ENCODE data around the gene LPAR1. TPM values are rescaled to one million over a fixed set of nuclear protein-coding genes. Genes with fewer than 3 reads are reported as not detected.
"Not testable (repeated sequence)": the region's sequence is repeated elsewhere in the genome, so short reads cannot be mapped to it uniquely, and the experiment has no call there.

LPAR1 gene
- total RNA-seq, 4 donors from 2014 or later = 21.9 to 55.0 (median 25.9) TPM

GRCh38 chr9:110835859-110836271 lies 202.4 kb downstream of the LPAR1 start:
- intact Hi-C loops (cut with DNase I; ENCODE audit: low total_unique reads) = no loop called here
- 60 to 70% methylated on average over 1 of the region's 1 CpG for WGBS, 2 donors
- H3K4me3 ChIP-seq (ENCODE audit: low read depth, poor library complexity, severe bottlenecking) = no peak overlapping the region
- DNase-seq (ENCODE audit: low spot score in 2 of 2) = no peak
- TF ChIP-seq CTCF (IDR thresholded peaks at IDR 0.05) = no peak
- TF ChIP-seq POLR2A (IDR thresholded peaks at IDR 0.05) = no peak

- intact Hi-C loops (cut with DNase I; ENCODE audit: low total_unique reads) = no loop called here
- no peak for DNase-seq (ENCODE audit: low spot score in 2 of 2)
Observed at GRCh38 chr9:110835404-110835803, 202.9 kb downstream of the LPAR1 start.

GRCh38 chr9:110832926-110833325 lies 205.3 kb downstream of the LPAR1 start:
- H3K4me3 ChIP-seq (ENCODE audit: low read depth, poor library complexity, severe bottlenecking) = no peak overlapping the region
- TF ChIP-seq POLR2A (IDR thresholded peaks at IDR 0.05) = no peak
- no peak for TF ChIP-seq CTCF (IDR thresholded peaks at IDR 0.05)
- DNase-seq (ENCODE audit: low spot score in 2 of 2) = no peak
- 76% methylated on average over 3 of the region's 3 CpGs for WGBS, 2 donors
- intact Hi-C loops (cut with DNase I; ENCODE audit: low total_unique reads) = no loop called here

More at GRCh38 chr9:110835404-110835803, 202.9 kb downstream of the LPAR1 start:
- 31 to 51% methylated on average over 3 of the region's 3 CpGs for WGBS, 2 donors
- no peak overlapping the region for H3K4me3 ChIP-seq (ENCODE audit: low read depth, poor library complexity, severe bottlenecking)
- TF ChIP-seq CTCF (IDR thresholded peaks at IDR 0.05) (no peak), POLR2A (IDR thresholded peaks at IDR 0.05) (no peak)

GRCh38 chr9:110830495-110830894 lies 207.8 kb downstream of the LPAR1 start:
- no peak overlapping the region for H3K4me3 ChIP-seq (ENCODE audit: low read depth, poor library complexity, severe bottlenecking)
- intact Hi-C loops (cut with DNase I; ENCODE audit: low total_unique reads) = no loop called here
- TF ChIP-seq POLR2A (IDR thresholded peaks at IDR 0.05) (no peak), CTCF (IDR thresholded peaks at IDR 0.05) (no peak)
- 95 to 98% methylated on average over 21 of the region's 21 CpGs for WGBS, 2 donors
- no peak for DNase-seq (ENCODE audit: low spot score in 2 of 2)

GRCh38 chr9:110828264-110828663 lies 210.0 kb downstream of the LPAR1 start:
- TF ChIP-seq CTCF (IDR thresholded peaks at IDR 0.05) (no peak), POLR2A (IDR thresholded peaks at IDR 0.05) (no peak)
- peak in 1 of 2 donors; percentile 58 for DNase-seq (ENCODE audit: low spot score in 2 of 2)
- intact Hi-C loops (cut with DNase I; ENCODE audit: low total_unique reads) = no loop called here
- WGBS, 2 donors = 50 to 52% methylated on average over 3 of the region's 3 CpGs
- no peak overlapping the region for H3K4me3 ChIP-seq (ENCODE audit: low read depth, poor library complexity, severe bottlenecking)

DNA sequence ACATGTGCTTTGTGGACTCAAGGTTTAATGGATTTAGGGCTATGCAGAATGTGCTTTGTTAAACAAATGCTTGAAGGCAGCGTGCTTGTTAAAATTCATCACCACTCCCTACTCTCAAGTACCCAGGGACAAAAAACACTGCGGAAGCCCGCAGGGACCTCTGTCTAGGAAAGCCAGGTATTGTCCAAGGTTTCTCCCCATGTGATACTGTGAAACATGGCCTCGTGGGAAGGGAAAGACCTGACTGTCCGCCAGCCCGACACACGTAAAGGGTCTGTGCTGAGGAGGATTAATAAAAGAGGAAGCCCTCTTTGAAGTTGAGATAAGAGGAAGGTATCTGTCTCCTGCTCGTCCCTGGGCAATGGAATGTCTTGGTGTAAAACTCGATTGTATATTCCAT lies 211.9 kb downstream of the LPAR1 start:
- 71 to 74% methylated on average over 9 of the region's 9 CpGs for WGBS, 2 donors
- intact Hi-C loops (cut with DNase I; ENCODE audit: low total_unique reads); DNase-seq (ENCODE audit: low spot score in 2 of 2): not testable (repeated sequence)

More for the DNA sequence above, 211.9 kb downstream of the LPAR1 start:
- not testable (repeated sequence) for H3K4me3 ChIP-seq (ENCODE audit: low read depth, poor library complexity, severe bottlenecking)

Data from lower leg skin (tissue), 4 donors.